Measurements from ENCODE around the gene DNASE1L1.

DNASE1L1 gene

DNA sequence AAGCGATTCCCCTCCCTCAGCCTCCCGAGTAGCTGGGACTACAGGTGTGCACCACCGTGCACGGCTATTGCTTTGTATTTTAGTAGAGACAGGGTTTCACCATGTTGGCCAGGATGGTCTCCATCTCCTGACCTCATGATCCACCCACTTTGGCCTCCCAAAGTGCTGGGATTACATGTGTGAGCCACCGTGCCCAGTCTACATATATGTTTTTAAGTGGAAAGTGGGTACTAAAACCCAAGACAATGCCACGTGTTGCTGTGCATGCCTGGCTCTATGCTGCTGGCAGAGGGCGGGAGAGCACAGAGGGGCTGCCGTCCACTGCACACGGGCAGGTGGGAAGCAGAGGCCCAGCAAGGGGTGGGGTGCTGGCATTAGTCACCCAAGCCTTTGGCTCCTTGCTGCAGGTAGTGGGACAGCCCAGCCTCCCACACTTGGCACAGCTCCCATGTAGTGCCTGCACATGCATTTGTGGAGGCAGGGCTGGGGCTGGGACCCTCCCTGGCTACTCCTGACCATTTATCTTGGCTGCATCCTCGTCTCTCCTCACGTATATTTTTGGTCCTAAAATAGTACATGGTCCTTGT, 26.5 kb downstream of the DNASE1L1 start:
- no peak for DNase-seq (ENCODE audit: low read depth)

DNA sequence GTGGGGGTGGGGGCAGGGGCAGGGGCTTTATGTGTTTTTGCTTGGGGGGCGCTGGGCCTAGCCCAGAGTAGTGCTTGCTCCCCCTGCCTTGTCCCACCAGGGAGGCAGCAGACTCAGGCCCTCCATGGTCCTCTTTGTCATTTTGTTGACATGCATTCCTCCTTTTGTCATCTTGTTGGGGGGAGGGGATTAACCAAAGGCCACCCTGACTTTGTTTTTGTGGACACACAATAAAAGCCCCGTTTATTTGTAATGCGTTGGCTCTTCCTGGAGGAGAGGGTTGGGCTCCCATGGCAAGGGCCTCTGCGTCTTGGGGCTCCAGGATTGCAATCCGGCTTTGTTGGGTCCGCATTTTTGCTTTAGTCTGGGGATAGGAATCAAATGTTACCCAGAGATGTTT, 27.8 kb downstream of the DNASE1L1 start:
- DNase-seq (ENCODE audit: low read depth): no peak

DNA sequence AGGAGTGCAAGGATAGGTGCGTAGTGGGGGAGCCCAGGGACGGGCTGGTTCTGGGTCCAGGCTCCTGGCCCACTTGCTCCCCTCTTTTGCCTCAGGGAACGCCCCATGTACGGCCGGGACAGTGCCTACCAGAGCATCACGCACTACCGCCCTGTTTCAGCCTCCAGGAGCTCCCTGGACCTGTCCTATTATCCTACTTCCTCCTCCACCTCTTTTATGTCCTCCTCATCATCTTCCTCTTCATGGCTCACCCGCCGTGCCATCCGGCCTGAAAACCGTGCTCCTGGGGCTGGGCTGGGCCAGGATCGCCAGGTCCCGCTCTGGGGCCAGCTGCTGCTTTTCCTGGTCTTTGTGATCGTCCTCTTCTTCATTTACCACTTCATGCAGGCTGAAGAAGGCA, 28.3 kb downstream of the DNASE1L1 start:
- DNase-seq (ENCODE audit: low read depth): no peak

DNA sequence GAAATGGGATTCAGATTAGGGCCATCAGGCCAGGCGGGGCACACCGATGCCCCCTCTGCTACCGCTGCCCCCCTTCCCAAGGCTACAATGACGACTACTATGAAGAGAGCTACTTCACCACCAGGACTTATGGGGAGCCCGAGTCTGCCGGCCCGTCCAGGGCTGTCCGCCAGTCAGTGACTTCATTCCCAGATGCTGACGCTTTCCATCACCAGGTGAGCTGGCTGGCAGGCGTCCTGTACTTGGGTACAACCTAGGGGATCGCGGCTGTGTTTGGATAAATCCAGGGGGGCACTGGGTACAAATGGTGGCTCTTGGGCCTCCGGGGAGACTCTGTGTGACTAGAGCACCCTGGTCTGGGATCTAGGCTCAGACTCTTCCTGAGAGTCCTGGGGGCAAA, 28.9 kb downstream of the DNASE1L1 start:
- DNase-seq (ENCODE audit: low read depth): no peak

DNA sequence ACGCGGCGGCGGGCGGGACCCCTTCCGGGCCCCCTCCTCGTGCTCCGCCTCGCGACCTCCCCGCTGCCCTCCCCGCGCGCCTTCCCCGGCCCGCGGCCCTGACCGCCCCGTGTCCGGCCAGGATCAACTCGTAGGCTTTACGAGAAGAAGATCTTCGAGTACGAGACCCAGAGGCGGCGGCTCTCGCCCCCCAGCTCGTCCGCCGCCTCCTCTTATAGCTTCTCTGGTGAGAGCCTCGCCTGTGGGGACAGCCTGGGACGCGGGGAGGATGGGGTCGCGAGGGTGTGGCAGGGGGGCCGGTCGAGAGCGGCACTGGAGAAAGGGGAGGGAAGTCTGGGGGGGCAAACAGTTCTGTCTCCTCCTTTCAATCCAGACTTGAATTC, 29.5 kb downstream of the DNASE1L1 start:
- no peak for DNase-seq (ENCODE audit: low read depth)

DNA sequence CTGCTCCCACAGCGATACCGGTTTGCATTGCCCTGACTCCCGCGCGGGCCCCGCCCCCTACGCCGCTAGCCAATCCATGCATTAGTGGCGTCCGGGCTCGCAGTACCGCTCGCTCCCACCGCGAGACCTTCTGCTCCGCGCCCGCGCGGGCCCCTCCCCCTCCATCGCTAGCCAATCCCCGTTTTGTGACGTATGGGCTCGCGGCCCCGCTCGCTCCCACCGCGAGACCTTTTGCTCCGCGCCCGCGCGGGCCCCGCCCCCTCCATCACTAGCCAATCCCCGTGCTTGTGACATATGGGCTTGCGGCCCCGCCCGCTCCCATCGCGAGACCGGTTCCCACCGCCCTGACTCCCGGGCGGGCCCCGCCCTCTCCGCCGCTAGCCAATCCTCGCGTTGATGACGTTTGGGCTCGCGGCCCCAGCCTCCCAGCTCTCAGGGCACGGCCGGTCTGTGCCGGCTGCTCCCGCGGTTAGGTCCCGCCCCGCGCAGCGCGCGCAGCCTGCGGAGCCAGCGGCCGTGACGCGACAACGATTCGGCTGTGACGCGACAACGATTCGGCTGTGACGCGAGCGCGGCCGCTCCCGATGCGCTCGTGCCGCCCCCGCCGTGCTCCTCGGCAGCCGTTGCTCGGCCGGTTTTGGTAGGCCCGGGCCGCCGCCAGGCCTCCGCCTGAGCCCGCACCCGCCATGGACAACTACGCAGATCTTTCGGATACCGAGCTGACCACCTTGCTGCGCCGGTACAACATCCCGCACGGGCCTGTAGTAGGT, 30.1 kb downstream of the DNASE1L1 start, which contains the start of gene EMD:
Gene EMD (plus strand): TSS at position 497 of the 770 bp plus-strand sequence. CDS start 190 bp downstream, at position 687.
- peak; percentile 81 for DNase-seq (ENCODE audit: low read depth)

DNA sequence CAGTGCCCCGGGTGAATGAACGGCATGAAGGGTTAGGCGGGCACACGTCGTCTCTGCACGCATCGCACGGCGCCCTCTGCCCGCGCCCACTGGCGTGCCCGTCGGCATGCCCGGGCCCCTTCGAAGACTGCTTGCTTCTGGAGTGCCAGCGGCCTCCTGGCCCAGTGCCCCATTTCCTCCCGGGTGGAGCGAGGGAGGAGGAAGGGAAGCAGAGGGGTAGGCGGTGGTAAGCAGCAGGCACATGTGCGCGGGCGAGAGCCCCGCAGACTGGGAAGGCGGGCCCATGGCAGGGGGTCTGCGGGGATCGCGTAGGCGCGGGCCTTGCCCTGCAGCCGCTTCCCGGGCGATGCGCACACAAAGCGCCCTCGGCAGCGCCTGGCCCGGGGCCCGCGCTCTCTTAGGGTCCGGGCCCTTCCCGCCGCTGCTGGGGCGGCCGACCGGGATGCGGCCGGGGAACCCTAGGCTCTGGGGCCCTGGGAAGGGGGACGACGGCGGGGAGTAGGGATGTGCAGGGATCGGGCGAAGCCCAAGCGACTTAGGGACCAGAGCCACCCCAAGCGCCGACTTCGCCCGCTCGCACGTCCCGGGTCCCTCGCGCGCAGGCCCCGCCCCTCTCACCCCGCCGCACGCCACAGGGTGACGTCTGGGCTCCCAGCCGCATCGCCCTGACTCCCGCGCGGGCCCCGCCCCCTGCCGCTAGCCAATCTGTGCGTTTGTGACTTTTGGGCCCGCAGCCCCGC, 30.8 kb downstream of the DNASE1L1 start:
- no peak for DNase-seq (ENCODE audit: low read depth)

DNA sequence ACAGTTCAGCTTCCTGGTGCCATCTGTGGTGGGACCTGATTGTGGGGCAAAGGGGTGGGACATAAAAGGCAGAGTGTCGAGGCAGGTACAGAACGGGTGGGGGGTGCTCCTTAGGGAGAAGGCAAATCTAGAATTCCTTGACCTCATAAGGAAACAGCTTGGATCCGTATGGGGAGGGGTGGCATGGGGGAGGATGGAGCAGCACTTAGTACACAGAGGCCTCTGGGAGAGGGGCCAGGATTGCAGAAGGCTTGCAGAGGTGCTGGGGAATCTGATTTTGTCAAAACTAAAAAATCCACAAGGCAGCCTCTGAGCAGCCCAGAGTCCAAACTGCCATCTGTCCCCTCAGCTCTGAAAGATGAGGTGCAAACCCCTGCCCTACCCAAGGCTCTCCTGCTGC, 32.3 kb downstream of the DNASE1L1 start:
- DNase-seq (ENCODE audit: low read depth): no peak

DNA sequence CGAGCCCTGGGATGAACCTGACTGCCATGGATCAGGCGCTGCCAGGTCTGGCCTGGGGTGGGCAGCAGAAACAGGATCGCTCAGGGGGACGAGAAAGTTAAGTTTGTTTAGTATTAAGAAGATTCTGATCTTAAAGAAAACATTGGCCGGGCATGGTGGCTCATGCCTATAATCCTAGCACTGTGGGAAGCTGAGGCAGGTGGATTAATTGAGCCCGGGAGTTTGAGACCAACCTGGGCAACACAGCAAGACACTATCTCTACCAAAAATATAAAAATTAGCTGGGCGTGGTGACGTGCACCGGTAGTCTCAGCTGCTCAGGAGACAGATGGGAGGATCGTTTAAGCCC, 33.9 kb downstream of the DNASE1L1 start:
- DNase-seq (ENCODE audit: low read depth): no peak

DNA sequence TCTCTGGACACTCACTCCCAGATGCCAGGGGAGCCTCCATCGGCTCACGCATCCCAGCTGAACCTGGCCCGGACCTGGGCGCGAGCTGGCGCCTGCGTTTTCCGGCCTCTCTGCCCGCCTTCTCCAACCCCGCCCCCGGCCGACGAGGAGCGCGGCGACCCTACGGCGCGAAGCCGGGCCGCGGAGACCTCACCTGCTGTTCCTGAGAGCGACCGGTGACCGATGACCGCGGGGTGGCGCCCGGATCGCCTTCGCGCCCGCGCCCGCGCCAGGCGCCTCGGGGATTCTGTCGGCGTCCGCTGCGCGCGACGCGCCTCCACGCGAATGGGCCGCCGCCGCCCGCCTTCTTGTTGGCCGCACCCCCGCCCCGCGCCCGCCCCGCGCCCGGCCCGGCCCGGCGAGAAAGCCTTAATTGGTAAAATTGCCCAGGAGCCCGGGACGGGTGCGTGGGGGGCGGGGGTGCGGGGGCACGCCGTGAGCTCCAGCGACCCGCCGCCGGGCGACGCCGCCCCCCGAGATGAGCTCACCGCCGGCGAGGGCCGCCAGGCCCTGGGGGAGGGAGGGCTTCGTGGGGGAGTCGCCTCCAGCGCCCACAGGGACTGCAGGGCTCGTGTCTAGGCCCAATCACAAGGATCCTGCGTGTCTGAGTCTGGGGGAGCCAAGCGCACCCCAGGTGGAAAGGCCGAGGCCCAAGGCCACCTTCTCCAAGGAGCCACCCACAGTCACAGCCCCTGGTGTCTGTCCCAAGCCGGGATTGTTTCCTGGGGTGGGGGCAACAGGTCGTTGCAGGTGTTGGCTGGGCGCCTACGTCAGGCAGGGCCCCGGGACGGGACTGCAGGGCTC, 34.5 kb downstream of the DNASE1L1 start, which contains the start of gene FLNA:
Gene FLNA (minus strand): TSS at position 322 of the 843 bp plus-strand sequence. CDS start 3,389 bp downstream, outside the sequence.
- DNase-seq (ENCODE audit: low read depth): no peak

DNA sequence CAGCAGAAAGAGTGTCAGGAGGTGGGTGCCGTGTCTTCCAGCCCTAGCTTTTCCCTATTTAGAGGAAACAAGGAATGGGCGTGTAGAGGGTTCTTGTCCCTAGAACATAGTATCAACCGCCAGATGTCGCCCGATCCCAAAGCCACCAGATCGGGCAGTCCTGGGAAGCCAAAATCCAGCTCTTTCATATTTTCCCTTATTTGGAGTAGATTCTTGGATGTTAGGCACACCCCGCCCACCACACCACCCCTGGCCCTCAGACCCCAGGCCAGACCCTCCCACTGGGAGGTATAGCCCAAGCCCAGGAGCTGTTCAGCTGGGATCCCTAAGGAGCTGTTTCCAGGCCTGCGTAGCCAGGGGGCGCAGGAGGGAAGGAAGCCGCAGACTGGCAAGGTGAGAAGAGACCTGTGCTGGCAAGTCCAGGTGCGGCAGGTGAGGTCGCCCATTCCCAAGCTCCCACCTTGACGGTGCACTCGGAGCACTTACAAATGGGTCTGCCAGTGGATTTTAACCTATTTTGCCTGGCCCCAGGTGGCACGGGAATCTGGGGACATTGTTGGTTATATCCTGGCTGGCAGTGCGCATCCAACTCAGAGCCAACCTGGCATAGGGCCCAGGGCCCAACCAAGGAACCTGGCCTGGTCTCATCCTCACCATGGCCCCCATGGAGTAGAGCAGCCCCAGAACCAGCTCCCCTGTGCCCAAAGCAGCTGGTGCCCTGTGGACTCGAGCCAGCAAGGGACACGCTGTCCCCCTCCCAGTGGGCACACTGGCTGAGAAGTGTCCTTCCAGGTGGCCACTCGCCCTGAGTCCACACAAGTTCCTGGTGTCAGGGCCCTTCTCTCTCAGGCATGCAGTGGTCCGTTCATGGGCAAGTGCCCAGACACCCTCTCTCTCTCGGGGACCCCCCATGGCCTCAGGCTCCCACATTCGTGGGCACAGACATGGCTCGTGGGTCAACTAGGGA, 35.4 kb downstream of the DNASE1L1 start:
- no peak for DNase-seq (ENCODE audit: low read depth)

DNA sequence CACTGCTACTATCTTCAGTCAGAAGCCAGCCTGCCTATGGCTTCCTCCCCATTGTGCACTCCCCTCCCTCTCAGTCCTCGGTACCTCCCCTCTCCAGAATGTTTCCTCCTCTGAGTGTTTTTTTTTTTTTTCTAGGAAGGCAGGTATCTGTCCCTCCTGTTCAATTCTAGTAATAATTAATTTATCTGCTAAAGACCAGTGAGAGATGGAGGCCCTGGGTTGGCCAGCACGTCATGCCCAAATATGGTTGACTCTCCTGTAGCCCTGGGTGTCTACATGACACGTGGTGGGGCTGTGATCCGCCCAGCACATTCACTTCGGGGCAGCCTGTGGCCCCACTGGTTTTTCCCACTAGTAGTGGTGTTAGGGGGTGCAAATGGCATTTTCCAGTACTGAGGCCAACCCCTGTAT, 36.4 kb downstream of the DNASE1L1 start:
- no peak for DNase-seq (ENCODE audit: low read depth)

DNA sequence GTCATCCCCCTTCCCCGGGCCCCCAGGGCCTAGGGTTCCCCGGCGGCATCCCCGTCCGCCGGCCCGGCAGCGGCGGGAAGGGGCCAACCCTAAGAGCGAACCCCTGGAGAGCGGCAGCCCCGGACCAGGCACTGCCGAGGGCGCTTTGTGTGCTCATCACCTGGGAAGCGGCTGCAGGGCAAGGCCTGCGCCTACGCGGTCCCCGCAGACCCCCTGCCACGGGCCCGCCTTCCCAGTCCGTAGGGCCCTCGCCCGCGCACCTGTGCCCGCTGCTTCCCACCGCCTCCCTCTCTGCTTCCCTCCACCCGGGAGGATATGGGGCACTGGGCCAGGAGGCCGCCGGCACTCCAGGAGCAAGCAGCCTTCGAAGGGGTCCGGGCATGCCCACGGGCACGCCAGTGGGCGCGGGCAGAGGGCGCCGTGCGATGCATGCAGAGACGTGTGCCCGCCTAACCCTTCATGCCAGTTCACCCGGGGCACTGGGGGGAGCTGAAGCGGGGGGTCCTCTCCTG, 37.2 kb downstream of the DNASE1L1 start:
- no peak for DNase-seq (ENCODE audit: low read depth)

DNA sequence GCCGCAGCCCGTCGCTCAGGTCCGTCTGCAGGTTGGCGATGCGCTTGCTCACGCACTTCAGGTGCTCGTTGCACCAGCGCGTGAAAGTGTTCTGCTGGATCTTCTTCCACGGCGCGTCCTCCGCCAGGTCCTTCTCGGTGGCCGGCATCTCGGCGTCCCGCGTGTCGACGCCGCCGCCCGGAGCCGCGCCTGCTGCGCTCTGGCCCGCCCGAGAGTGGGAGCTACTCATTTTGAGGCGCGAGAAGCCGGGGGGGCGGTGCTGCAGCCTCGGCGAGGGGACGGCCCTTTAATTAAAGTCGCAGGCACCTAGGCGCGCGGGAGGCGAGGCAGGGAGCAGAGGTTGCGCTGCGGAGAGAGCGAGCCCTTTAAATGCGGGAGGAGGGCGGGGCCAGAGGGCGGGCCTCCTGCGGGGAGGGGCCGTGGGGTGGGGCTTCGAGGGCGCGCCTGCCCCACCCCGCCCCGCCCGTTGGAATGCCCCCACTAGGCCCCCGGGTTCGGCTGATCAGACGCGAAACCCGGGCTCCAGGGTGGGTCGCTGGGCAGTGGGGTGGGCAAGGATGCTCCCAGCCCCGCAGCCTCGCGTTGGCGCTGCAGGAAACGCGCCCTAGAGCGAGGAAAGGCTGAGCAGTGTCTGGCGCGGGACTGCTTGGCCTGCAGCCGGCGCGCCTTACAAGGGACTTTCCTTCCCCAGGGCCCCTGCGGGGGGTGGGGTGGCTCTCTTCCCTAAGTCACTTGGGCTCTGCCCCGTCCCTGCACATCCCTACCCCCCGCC, 37.9 kb downstream of the DNASE1L1 start:
- DNase-seq (ENCODE audit: low read depth): peak; percentile 61

DNA sequence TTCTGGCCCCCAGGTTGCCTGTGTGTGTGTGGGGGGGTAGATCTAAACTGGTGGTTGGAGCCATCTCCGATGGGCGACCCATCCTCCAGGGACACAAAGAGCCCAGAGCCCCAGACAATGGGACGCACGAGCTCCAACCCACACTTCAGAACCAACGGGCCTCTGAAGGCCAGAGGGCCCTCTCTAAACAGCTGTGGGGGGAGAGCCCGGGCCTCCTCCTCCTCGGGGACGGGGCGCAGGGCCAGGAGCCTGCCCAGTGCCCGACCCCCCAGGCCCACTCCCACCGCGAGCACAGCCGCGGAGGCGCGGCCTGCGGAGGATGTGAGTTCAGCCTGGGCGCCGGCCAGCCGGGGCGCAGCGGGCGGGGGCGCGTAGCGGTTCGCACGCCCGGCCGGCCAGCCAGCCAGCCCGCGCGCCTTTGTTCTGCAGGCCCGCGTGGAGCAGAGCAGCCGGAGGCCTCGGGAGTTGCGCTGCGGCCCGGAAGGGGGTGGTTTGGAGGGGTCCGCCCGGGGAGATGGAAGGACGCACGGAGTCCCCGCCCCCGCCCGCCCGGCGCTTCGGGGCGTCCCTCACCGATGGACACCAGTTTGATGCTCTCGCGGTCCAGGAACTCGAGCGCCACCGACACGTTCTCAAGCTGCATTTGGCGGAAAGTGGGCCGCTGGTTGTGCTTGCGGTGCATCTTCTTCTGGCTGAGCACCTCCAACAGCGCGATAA, 38.6 kb downstream of the DNASE1L1 start:
- DNase-seq (ENCODE audit: low read depth): no peak

DNA sequence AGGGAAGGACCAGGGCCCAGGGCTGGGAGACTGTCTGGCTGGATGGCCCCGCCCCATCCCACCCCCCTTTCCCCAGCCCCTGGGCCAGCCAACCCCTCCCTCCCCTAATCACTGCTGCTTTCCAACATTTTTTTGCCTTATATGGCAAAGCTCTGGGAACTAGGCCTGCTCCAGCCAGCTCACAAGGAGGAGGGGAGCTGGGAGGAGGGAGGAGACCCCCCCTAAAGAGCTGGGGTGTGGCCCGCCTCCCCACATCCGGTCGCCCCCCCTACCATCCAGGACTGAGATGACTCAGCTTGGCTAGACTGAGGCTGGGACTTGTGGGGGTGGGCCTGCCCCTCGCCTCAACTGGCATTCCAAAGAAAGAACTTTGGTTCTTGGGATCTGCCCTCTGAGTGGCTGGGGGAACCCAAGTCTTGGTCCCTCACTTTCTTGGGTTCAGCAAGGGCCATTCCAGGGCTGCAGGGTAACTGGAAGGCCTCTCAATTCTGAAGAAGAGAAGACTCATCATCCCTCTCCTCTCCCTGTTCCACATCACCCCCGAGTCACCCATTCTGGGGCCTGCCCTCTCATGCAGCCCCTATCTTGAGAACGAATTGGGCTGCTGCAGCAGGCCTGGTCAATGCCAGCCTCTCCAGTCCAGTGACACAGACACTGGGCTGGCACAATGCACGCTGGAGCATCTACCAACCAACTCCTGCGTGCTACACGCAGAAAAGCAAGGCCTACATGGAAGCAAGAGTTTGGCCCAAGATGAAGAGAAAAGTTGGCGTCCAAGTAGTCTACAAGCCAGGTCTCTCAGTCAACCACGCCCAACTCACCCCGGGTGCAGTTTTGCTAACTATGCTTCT, 39.4 kb downstream of the DNASE1L1 start:
- peak; percentile 73 for DNase-seq (ENCODE audit: low read depth)

DNA sequence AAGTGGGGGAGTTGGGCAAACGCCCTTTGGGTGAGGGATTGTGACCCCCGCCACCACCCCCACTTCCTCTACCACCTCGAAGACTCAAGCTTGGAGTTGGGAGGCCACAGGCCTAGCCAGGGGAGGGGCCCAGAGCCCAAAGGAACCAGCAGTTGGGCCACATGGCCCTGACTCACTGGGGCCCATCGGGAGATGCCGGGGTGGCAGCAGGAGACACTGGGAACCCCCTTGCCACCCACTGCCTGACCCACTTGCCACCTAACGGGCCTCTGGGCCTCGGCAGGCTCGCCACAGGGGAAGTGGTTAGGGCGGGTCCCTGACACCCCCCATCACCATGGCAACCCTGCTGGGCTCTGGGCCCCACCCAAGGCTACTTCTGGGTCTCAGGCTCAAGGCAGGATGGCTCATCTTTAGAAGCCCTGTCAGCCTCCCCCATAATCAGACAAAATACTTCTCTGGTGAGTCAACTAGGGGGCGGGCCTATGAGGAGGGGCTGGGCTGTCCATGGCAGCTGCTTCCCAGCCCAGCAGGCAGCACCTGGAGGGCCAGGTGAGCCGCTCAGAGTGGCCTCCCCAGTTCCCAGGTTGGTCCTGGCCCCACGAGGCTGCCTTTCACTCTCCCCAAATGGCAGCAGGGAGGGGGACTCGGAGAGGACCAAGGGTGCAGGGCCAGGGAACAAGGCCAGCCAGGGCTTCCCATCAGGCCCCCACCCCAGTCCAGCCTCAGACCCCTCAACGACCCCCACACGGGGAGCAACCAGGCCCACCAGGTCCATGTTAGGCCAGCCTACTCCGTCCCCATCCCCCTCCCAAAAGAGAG, 40.2 kb downstream of the DNASE1L1 start:
- DNase-seq (ENCODE audit: low read depth): peak; percentile 85

All from HS-5 (cell line).